Limb (tissue), 2 donors: ENCODE data around the gene CCDC148.

Experiments
- DNase-seq, 2 donors: peaks; one replicate each; pipeline ENCODE4 v3.0.0-alpha.2; 2016; ENCODE audit errors: extremely low spot score in 2 of 2

CCDC148 gene

GRCh38 chr2:158178646-158179045 is 277.9 kb downstream of the CCDC148 start:
- no peak for DNase-seq

DNA sequence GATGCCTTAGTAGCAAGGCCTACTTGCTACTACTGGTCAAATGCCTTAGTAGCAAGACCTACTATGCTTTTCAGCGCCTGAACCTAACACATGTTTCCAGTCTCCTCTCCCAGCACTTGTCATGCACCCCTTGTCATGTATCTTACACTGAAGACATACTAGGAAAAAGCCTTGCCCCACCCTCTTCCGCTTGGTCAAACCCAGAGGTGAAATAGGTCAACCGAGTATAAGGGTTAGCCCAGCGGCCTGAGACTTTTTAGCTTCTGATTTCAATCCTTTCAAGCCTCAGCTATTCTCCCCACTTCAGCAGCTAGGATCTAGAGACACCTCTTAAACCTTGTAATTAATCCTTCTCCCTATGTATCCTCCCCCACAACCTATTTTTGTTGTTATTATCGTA is 281.6 kb downstream of the CCDC148 start:
- no peak for DNase-seq

- DNase-seq = no peak
Observed at GRCh38 chr2:158174495-158174894, 282.1 kb downstream of the CCDC148 start.

GRCh38 chr2:158172719-158173118 is 283.8 kb downstream of the CCDC148 start:
- no peak for DNase-seq

DNA sequence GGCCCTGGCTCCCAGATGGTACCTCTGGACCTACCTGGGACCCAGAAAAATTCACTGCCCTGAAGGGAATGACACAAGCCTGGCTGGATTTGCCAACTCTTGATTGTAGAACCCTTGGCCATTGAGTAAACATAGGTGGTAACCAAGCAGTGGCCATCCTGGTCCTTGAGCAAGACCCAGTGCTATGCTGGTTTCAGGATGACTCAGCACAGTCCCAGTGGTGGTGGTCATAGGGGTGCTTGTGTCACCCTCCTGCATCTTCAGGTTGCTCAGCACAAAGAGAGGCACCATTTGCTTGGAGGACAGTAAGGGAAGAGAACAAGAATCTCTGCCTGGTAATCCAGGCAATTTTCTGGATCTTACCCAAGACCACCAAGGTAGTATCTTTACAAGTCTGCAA is 302.0 kb downstream of the CCDC148 start:
- DNase-seq = no peak

GRCh38 chr2:158153270-158154015 is 303.1 kb downstream of the CCDC148 start:
- DNase-seq = no peak

DNA sequence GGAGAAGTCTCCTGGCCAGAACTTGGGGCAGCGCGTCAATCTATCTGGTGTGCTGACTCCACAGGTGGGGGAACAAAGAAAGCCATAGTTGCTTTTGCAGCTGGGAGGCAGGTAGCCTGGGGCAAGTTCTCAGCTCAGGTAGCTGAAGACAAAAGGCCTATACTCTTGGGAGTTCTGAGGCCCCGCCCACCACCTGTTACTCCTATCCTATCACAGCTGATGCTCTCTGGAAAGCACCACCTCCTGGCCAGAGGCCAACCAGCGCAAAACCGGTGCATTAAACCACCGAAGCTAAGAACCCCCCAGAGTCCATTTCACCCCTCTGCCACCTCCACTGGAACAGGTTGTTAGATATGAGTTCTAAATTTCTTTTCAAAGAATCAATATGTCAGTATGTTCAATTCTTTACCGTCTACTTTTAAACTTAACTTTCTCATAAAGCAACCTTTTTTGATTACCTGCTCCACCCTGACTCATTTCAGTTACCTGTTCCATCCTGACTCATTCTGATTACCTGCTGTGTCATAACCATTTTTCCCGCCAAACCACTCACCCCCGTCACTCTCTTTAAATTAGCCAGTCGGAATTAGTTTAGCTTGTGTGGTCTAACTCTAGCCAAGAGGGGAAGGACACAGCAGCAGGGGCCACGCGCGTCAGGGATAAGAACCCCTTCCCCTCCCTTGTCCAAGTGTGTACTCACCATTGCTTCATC is 311.5 kb downstream of the CCDC148 start:
- no peak for DNase-seq

DNA sequence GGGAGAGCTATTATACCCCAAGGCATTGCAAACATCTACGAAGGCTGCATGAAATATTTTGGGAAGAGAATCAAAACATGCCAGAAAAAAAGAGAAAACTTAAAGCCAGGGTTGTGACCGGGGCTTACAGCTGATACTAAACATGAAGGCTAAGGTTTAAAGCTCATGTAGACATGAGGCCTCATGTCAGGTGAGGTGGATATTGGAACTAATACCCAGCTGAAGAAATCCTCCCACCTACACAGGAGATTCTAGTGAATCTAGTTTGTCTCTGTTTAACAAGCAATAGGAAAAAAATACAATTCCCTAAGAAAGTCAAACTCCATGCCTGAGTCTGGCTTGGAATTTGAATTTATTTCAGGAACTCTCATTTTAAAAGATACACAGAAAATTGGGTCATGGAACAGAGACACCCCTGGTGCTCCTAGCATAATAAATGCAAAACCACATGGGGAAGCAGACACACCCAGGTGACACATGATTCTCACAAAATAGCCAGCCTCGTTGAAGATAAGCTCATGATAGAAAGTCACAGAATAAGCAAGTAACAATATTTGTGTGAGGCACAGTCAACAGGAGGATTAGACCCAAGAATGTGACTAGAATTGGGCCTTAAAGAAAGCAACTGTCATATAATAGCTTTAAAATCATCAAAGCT is 312.7 kb downstream of the CCDC148 start:
- no peak for DNase-seq

- no peak for DNase-seq
Observed at GRCh38 chr2:158142568-158143332, 313.8 kb downstream of the CCDC148 start.

GRCh38 chr2:158142165-158142564 is 314.4 kb downstream of the CCDC148 start:
- no peak for DNase-seq

DNA sequence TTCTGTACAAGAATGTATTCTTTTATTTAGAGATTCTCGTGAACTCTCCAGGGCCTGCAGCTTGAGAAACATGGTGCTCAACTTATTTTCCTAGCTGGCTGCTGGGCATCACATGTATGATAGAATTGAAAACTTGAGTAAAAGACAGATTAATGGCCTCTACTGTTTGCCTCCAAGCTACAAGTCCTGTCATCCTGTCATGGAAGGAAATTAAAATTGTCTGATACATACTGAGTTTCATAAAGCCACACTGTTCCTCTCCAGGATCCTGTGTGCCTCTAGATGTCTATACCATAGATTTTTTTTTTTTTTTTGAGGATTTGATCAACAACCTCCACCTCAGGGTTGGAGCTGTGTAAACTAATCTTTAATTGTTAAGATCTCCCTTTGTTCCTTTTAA is 316.4 kb downstream of the CCDC148 start:
- no peak for DNase-seq

GRCh38 chr2:158138255-158138654 is 318.3 kb downstream of the CCDC148 start:
- DNase-seq = no peak

- DNase-seq = no peak
Observed at GRCh38 chr2:158135096-158135495, 321.5 kb downstream of the CCDC148 start.

DNA sequence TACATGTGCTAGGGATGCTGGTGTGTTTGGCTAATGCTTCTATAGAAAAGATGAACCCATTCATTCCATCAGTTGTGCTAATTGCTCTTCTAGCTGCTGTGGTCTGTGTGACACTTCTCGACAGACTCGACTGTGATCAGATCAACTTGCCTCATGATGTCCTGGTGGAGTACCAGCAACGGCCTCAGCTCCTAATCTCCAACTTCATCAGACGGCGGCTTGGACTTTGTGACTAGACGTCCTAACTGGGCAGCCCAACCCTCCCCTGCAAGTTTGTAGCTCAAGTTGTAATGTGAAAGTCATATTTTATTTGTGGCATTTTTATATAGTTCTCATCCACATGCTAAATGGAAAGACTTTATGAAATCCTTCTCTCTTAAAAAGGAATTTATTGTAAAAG is 321.9 kb downstream of the CCDC148 start:
- DNase-seq = no peak

- DNase-seq = no peak
Observed at GRCh38 chr2:158134055-158134454, 322.5 kb downstream of the CCDC148 start.

GRCh38 chr2:158131919-158132566 is 324.5 kb downstream of the CCDC148 start:
- DNase-seq = no peak

- DNase-seq = no peak
Observed at GRCh38 chr2:158131483-158131912, 325.1 kb downstream of the CCDC148 start.

DNA sequence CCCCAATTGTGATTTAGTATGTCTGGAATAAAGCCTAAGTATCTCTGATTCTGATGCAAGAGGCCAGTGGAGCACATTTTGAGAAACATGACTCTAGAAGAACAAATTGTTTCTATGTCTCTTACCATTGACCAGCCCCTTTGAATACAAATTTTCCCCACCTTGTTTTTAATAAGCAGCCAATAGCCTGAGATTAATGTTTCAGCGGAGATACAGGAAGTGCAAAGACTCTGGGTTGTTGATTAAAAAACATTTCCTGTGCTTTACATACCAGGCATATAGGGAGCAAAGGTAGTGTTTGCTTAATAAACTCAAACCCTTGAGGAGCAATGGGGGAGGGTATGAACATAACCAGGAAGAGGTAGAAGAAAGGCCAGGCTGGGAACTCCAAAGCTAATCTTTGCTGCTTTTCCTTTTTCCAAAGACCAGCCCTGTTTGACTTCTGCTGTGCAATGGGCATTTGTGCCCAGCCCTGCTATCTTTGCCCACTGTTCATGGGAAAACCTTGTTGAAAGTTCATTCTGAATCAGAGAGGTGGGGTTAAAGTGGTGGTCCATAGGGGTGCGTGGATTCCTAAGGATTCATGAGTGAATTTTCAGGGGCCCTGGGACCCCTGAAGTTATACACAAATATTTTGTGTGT is 325.6 kb downstream of the CCDC148 start:
- no peak for DNase-seq

DNA sequence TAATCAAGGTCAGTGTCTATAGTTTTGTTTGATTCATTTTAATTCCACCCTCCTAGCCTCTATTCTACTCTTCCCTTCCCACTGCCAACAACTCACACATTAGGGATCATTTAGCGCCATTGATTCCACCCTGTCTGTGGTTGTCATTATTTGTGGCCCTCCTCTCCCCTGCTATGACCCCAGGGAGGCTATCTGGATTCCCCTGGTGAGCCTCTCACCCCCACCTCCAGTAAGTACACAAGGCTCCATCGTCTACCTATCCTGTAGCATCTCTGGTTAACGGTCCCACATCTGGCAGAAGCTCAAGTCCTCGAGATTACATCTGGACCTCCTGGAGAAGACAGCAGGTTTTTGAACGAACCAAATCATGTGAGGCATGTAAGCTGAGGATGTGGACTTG is 327.5 kb downstream of the CCDC148 start:
- no peak for DNase-seq

- no peak for DNase-seq
Observed at GRCh38 chr2:158128168-158128973, 328.2 kb downstream of the CCDC148 start.
